Endometrium (tissue), 2 donors: ENCODE results near the gene TMEM175.
"Not testable (repeated sequence)": the region's sequence is repeated elsewhere in the genome, so short reads cannot be mapped to it uniquely, and the experiment has no call there.

ENCODE experiments used
- FAIRE-seq: peaks from 2 replicates; lab custom pipeline; 2012; peaks lifted over from hg19 to GRCh38; lab: Jason Lieb, UNC
- donor health status: control.
- donor health status: control.

Gene TMEM175

GRCh38 chr4:915595-915994, 16.7 kb upstream of the TMEM175 start:
- FAIRE-seq, result no peak

- FAIRE-seq, result no peak
Measured at GRCh38 chr4:917466-917865, 14.8 kb upstream of the TMEM175 start.

- no peak for FAIRE-seq
Measured at GRCh38 chr4:917992-918391, 14.3 kb upstream of the TMEM175 start.

GRCh38 chr4:918591-918990, 13.7 kb upstream of the TMEM175 start:
- not testable (repeated sequence) for FAIRE-seq

- not testable (repeated sequence) for FAIRE-seq
Measured at GRCh38 chr4:919004-919680, 13.1 kb upstream of the TMEM175 start.

GRCh38 chr4:921830-922331, 10.4 kb upstream of the TMEM175 start:
- FAIRE-seq, result no peak

GRCh38 chr4:924107-925096, 7.9 kb upstream of the TMEM175 start:
- no peak for FAIRE-seq

GRCh38 chr4:925171-925570, 7.1 kb upstream of the TMEM175 start:
- FAIRE-seq, result no peak

- no peak for FAIRE-seq
Measured at GRCh38 chr4:925771-926500, 6.3 kb upstream of the TMEM175 start.

- FAIRE-seq, result no peak
Measured at GRCh38 chr4:926538-926937, 5.7 kb upstream of the TMEM175 start.

- FAIRE-seq, result not testable (repeated sequence)
Measured at GRCh38 chr4:927566-927965, 4.7 kb upstream of the TMEM175 start.

GRCh38 chr4:929096-929765, 3.0 kb upstream of the TMEM175 start:
- FAIRE-seq, result no peak

GRCh38 chr4:930028-930551, 2.2 kb upstream of the TMEM175 start:
- no peak for FAIRE-seq

- no peak for FAIRE-seq
Measured at GRCh38 chr4:930827-931193, 1.4 kb upstream of the TMEM175 start.

- no peak for FAIRE-seq
Measured at GRCh38 chr4:931194-931959, 883 bp upstream of the TMEM175 start.

- no peak for FAIRE-seq
Measured at GRCh38 chr4:932713-933070, 432 bp downstream of the TMEM175 start.

- not testable (repeated sequence) for FAIRE-seq
Measured at GRCh38 chr4:939508-939907, 7.2 kb downstream of the TMEM175 start.

- FAIRE-seq, result no peak
Measured at GRCh38 chr4:945274-946102, 13.2 kb downstream of the TMEM175 start.

- no peak for FAIRE-seq
Measured at GRCh38 chr4:946103-946450, 13.8 kb downstream of the TMEM175 start.
